Epithelial cell of proximal tubule (primary cell): Measurements from ENCODE around the gene ARHGAP9. TPM values are rescaled to one million over a fixed set of nuclear protein-coding genes. Genes with fewer than 3 reads are reported as not detected.

Source experiments
- DNase-seq: peaks from one replicate; pipeline ENCODE4 v3.0.0-alpha.2; 2011; ENCODE audit warnings: low read depth
- H3K4me3 ChIP-seq: 2 replicates; pipeline ENCODE4 v1.5.1; 2011; ENCODE audit warnings: low read depth, mild to moderate bottlenecking, low read length
- CTCF ChIP-seq: conservative IDR thresholded peaks from 2 replicates; pipeline ENCODE4 v1.5.1; 2012; ENCODE audit warnings: low read depth, mild to moderate bottlenecking, low read length
- total RNA-seq: library from RNA; depleted of rRNA; stranded (reverse); fragments of >200 nt; gene quantifications from 2 replicates; pipeline ENCODE4 v1.2.3, GENCODE V29; 2015

ARHGAP9 gene
- total RNA-seq, 1 donor from 2014 or later: 0.29 TPM

DNA sequence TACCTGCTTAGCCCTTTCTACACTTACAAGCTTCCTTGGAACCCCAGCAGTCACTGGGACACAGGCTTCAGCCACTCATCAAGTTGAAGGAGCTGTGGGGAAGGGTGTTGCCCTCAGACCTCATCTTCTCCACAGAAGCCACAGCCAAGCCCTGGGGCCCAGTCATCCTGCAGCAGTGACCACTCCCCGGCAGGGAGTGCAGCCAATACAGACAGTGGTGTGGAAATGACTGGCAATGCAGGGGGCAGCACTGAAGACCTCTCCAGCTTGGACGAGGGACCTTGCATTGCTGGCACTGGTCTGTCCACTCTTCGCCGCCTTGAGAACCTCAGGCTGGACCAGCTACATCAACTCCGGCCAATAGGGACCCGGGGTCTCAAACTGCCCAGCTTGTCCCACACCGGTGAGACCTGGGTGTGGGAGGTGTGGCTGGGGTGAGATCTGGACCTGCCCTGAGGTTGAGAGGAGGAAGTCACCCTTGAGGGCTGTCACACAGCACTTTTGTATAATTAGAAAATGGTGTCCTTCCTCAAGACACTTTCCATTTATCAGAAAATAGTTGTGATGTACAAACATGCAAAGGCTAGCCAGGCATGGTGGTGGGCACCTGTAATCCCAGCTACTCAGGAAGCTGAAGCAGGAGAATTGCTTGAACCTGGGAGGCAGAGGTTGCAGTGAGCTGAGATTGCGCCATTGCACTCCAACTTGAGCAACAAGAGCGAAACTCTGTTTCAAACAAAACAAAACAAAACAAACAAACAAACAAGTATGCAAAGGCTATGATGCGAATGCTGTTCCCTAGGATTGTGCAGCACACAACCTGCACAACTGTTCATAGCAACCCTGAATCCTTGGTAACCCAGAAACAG lies 10.1 kb downstream of the ARHGAP9 start:
- H3K4me3 ChIP-seq: no peak overlapping the region
- no peak for DNase-seq
- no peak for TF ChIP-seq CTCF

- TF ChIP-seq CTCF: no peak
- no peak overlapping the region for H3K4me3 ChIP-seq
- DNase-seq: no peak
These were observed 11.8 kb downstream of the ARHGAP9 start for GRCh38 chr12:57467915-57468314.

DNA sequence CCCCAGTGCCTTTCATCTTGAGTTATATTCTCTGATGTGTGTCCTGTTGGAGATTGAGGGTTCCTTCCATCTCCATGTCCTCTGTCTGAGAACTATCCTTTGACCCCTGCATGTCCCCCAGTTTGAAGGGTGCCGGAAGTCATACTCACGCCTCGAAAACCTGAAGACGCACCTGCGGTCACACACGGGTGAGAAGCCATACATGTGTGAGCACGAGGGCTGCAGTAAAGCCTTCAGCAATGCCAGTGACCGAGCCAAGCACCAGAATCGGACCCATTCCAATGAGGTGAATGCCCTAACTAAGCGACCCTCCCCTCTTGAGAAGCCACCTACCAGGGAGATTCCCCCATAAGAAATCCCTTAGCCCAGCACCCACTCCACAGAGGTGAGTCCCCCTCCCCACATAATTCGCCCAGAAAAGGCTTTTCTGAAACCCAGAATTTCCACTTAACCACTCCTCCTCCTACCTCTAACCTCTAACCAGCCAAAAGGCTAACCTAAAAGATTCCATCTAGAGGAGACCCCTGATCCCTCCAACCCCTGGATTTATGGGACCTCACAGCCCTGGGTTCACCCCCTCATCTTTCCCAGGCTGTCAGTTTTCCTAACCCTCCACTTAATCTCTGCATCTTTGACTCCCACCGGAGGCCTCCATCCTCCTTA lies 12.3 kb downstream of the ARHGAP9 start:
- TF ChIP-seq CTCF: no peak
- DNase-seq: no peak

GRCh38 chr12:57465747-57466505 lies 13.7 kb downstream of the ARHGAP9 start:
- TF ChIP-seq CTCF: no peak
- DNase-seq: no peak
- H3K4me3 ChIP-seq: no peak overlapping the region

More for the DNA sequence above, 12.3 kb downstream of the ARHGAP9 start:
- no peak overlapping the region for H3K4me3 ChIP-seq

GRCh38 chr12:57465030-57465746 lies 14.5 kb downstream of the ARHGAP9 start:
- no peak for DNase-seq
- H3K4me3 ChIP-seq: no peak overlapping the region
- no peak for TF ChIP-seq CTCF

DNA sequence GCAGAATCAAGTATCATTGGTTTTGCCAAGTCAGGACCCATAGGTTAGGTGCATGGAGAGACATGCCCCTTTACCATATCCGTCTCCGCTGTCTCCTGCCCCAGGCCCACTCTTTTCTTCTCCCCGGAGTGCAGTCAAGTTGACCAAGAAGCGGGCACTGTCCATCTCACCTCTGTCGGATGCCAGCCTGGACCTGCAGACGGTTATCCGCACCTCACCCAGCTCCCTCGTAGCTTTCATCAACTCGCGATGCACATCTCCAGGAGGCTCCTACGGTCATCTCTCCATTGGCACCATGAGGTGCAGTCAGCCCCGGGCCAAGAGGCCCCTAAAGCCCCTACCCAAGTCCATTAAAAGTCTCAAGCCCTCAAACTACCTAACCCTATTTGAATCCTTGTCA lies 15.1 kb downstream of the ARHGAP9 start:
- TF ChIP-seq CTCF: no peak
- DNase-seq: no peak

More for the DNA sequence above, 15.1 kb downstream of the ARHGAP9 start:
- no peak overlapping the region for H3K4me3 ChIP-seq
